ENCODE measurements around the gene ADAMTS18. TPM values are rescaled to one million over a fixed set of nuclear protein-coding genes. Genes with fewer than 3 reads are reported as not detected.

Gene ADAMTS18
- total RNA-seq, 2 experiments from 2014 or later: not detected

DNA sequence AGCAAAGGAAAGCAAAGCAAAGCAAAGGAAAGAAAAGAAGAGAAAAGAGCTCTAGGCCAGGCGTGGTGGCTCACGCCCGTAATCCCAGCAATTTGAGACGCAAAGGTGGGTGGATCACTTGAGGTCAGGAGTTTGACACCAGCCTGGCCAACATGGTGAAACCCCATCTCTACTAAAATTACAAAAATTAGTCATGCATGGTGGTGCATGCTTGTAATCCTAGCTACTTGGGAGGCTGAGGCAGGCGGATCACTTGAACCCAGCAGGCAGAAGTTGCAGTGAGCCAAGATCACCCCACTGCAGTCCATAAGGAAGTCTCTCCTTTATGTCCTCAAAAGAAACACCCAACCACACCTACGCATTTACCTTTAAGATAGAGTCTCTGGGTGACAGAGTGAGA, 70.1 kb downstream of the ADAMTS18 start:
- POLR2A ChIA-PET: interaction anchor here (0.6 to 0.8 kb wide), 3 partner anchors 14 to 124 kb away, joined by 3 read pairs; no protein-coding TSS in a partner anchor
- CTCF ChIA-PET (ENCODE audit: unreplicated experiment): interaction anchor here (0.6 kb wide), 1 partner anchor 9 kb away, joined by 9 read pairs; no protein-coding TSS in a partner anchor

GRCh38 chr16:77359065-77359502, 75.8 kb downstream of the ADAMTS18 start:
- DNase-seq (ENCODE audit: low spot score): no peak
- TF ChIP-seq EZH2phosphoT487 (IDR thresholded peaks at IDR 0.05; ENCODE audit: borderline replicate concordance, low read depth, low read length) (no peak), CTCF (conservative IDR thresholded peaks at IDR 0.05; ENCODE audit: low read length) (no peak)
- no peaks in the 10 kb centered on the region for H4K20me1 ChIP-seq (ENCODE audit: insufficient read depth, low read length)
- no peak overlapping the region for H3K4me2 ChIP-seq (ENCODE audit: low read length)
- H2AFZ ChIP-seq (ENCODE audit: low read length): no peak overlapping the region
- ChIA-PET POLR2A (no interaction called here), CTCF (ENCODE audit: unreplicated experiment) (no interaction called here)
- H3K79me2 ChIP-seq (ENCODE audit: insufficient read depth, low read depth, low read length): no peaks in the 10 kb centered on the region
- H3K36me3 ChIP-seq (ENCODE audit: insufficient read depth, low read length): no peaks in the 10 kb centered on the region
- H3K4me3 ChIP-seq (ENCODE audit: low read depth, low read length, poor library complexity, severe bottlenecking): no peak overlapping the region
- intact Hi-C loops (cut with micrococcal nuclease; ENCODE audit: unreplicated experiment): no loop called here
- no peaks in the 10 kb centered on the region for H3K9me3 ChIP-seq (ENCODE audit: low read length)
- no TSS peak for BruUV-seq (replicated peaks)
- no peaks in the 10 kb centered on the region for H3K9me2 ChIP-seq (ENCODE audit: insufficient read depth, low read length)
- H3K4me1 ChIP-seq (ENCODE audit: insufficient read depth, low read length, poor library complexity, severe bottlenecking): no peaks in the 10 kb centered on the region
- H3K27ac ChIP-seq (ENCODE audit: low read depth, low read length, poor library complexity, severe bottlenecking): no peak overlapping the region

More for the DNA sequence above, 70.1 kb downstream of the ADAMTS18 start:
- H3K9me2 ChIP-seq (ENCODE audit: insufficient read depth, low read length): no peaks in the 10 kb centered on the region
- TF ChIP-seq EZH2phosphoT487 (IDR thresholded peaks at IDR 0.05; ENCODE audit: borderline replicate concordance, low read depth, low read length) (no peak), CTCF (conservative IDR thresholded peaks at IDR 0.05; ENCODE audit: low read length) (no peak)
- H4K20me1 ChIP-seq (ENCODE audit: insufficient read depth, low read length): no peaks in the 10 kb centered on the region
- H2AFZ ChIP-seq (ENCODE audit: low read length): no peak overlapping the region
- no peak overlapping the region for H3K4me3 ChIP-seq (ENCODE audit: low read depth, low read length, poor library complexity, severe bottlenecking)
- intact Hi-C loops (cut with micrococcal nuclease; ENCODE audit: unreplicated experiment): no loop called here
- H3K4me1 ChIP-seq (ENCODE audit: insufficient read depth, low read length, poor library complexity, severe bottlenecking): no peaks in the 10 kb centered on the region
- no peak overlapping the region for H3K27ac ChIP-seq (ENCODE audit: low read depth, low read length, poor library complexity, severe bottlenecking)
- H3K36me3 ChIP-seq (ENCODE audit: insufficient read depth, low read length): no peaks in the 10 kb centered on the region
- BruUV-seq (replicated peaks): no TSS peak
- DNase-seq (ENCODE audit: low spot score): no peak
- H3K79me2 ChIP-seq (ENCODE audit: insufficient read depth, low read depth, low read length): no peaks in the 10 kb centered on the region
- H3K9me3 ChIP-seq (ENCODE audit: low read length): no peaks in the 10 kb centered on the region
- no peak overlapping the region for H3K4me2 ChIP-seq (ENCODE audit: low read length)

GRCh38 chr16:77353587-77354263, 81.1 kb downstream of the ADAMTS18 start:
- ChIA-PET POLR2A (no interaction called here), CTCF (ENCODE audit: unreplicated experiment) (no interaction called here)
- H3K4me3 ChIP-seq (ENCODE audit: low read depth, low read length, poor library complexity, severe bottlenecking): no peak overlapping the region
- BruUV-seq (replicated peaks): no TSS peak
- no peak for DNase-seq (ENCODE audit: low spot score)
- no peaks in the 10 kb centered on the region for H4K20me1 ChIP-seq (ENCODE audit: insufficient read depth, low read length)
- H3K4me2 ChIP-seq (ENCODE audit: low read length): no peak overlapping the region
- intact Hi-C loops (cut with micrococcal nuclease; ENCODE audit: unreplicated experiment): no loop called here
- no peaks in the 10 kb centered on the region for H3K9me2 ChIP-seq (ENCODE audit: insufficient read depth, low read length)
- H3K9me3 ChIP-seq (ENCODE audit: low read length): no peaks in the 10 kb centered on the region
- H3K27ac ChIP-seq (ENCODE audit: low read depth, low read length, poor library complexity, severe bottlenecking): no peak overlapping the region
- H3K4me1 ChIP-seq (ENCODE audit: insufficient read depth, low read length, poor library complexity, severe bottlenecking): no peaks in the 10 kb centered on the region
- no peak overlapping the region for H2AFZ ChIP-seq (ENCODE audit: low read length)
- no peaks in the 10 kb centered on the region for H3K36me3 ChIP-seq (ENCODE audit: insufficient read depth, low read length)
- no peaks in the 10 kb centered on the region for H3K79me2 ChIP-seq (ENCODE audit: insufficient read depth, low read depth, low read length)
- no peak for TF ChIP-seq EZH2phosphoT487 (IDR thresholded peaks at IDR 0.05; ENCODE audit: borderline replicate concordance, low read depth, low read length)
- TF ChIP-seq CTCF (conservative IDR thresholded peaks at IDR 0.05; ENCODE audit: low read length): no peak

Data from OCI-LY7 (cell line).